HFFc6 (cell line): ENCODE measurements around the gene IRX2. TPM values are rescaled to one million over a fixed set of nuclear protein-coding genes. Genes with fewer than 3 reads are reported as not detected.
A peak's percentile ranks its signal among the peaks of the same experiment; 100 is the strongest.

Source experiments
- DNase-seq: peaks from one replicate; pipeline ENCODE4 v3.0.0-alpha.2; 2018
- H3K27ac Mint-ChIP-seq: 2 replicates; pipeline ENCODE4 v1.8.0; 2020; ENCODE audit warnings: mild to moderate bottlenecking, mixed read lengths
- H3K27me3 Mint-ChIP-seq: 2 replicates; pipeline ENCODE4 v1.8.0; 2021; ENCODE audit warnings: mild to moderate bottlenecking, moderate library complexity, mixed read lengths; ENCODE audit not compliant: insufficient read depth
- H3K36me3 Mint-ChIP-seq: 2 replicates; pipeline ENCODE4 v1.8.0; 2021; ENCODE audit warnings: low read depth, mixed read lengths
- H3K4me1 Mint-ChIP-seq: 2 replicates; pipeline ENCODE4 v1.8.0; 2020; ENCODE audit warnings: low read depth, mixed read lengths
- H3K4me3 Mint-ChIP-seq: 2 replicates; pipeline ENCODE4 v1.8.0; 2020; ENCODE audit warnings: mild to moderate bottlenecking, moderate library complexity, mixed read lengths
- H3K9me3 Mint-ChIP-seq: 2 replicates; pipeline ENCODE4 v1.8.0; 2020; ENCODE audit warnings: mild to moderate bottlenecking, mixed read lengths
- CTCF ChIP-seq: fragments of 200-600 bp; sonication (generic); IDR thresholded peaks from 2 replicates; pipeline ENCODE4 v1.5.0; 2021; ENCODE audit warnings: antibody characterized with exemption, mild to moderate bottlenecking
- long read RNA-seq: library from polyadenylated mRNA; unstranded; transcript quantifications from one replicate; pipeline ENCODE4 v2.0.0, GENCODE V29; 2019
- total RNA-seq, 6 experiments: library from RNA; stranded (reverse); fragmentation: NEBNext Ultra II Directional; extraction: Animal tissue kit (Norgen Biotek cat#: 25700); gene quantifications; 2 replicates in 1 of 6; 3 replicates in 5 of 6; pipeline ENCODE4 v1.2.3, GENCODE V29; 2021

Gene IRX2
- total RNA-seq, result 1 to 10 TPM; 2.8 to 5.5 (median 3.5) TPM
- long read RNA-seq, partial matches to known transcripts, result 1 of 3 reads
- long read RNA-seq, other reads (novel, unspliced or antisense), result 2 of 3 reads

GRCh38 chr5:2751592-2752021 is at the start of gene IRX2:
Gene IRX2 (minus strand): TSS chr5:2751677. CDS start chr5:2751413, 264 bp downstream.
- TF ChIP-seq CTCF, result no peak
- peak; percentile 92 for DNase-seq
- Mint-ChIP-seq H3K36me3 (peaks cover 13% of the 10 kb centered on the region; the same call in 1 of the 2 replicates), H3K9me3 (no peaks in the 10 kb centered on the region; the same call in 1 of the 2 replicates), H3K4me1 (peaks cover 24% of the 10 kb centered on the region), H3K4me3 (peak within 1 kb of the TSS; percentile 84), H3K27ac (peak within 1 kb of the TSS; percentile 75), H3K27me3 (peaks cover 2% of the 10 kb centered on the region)

- H3K27ac Mint-ChIP-seq, result no peak overlapping the region
- no peaks in the 10 kb centered on the region; the same call in 1 of the 2 replicates for H3K27me3 Mint-ChIP-seq
- no peak for TF ChIP-seq CTCF
- H3K4me1 Mint-ChIP-seq, result no peaks in the 10 kb centered on the region
- H3K4me3 Mint-ChIP-seq, result no peak overlapping the region
- H3K9me3 Mint-ChIP-seq, result peaks cover 4% of the 10 kb centered on the region; the same call in 1 of the 2 replicates
- no peak for DNase-seq
- H3K36me3 Mint-ChIP-seq, result no peaks in the 10 kb centered on the region
Observed at GRCh38 chr5:2800035-2800434, 48.6 kb upstream of the IRX2 start.

- H3K27ac Mint-ChIP-seq, result no peak overlapping the region
- no peaks in the 10 kb centered on the region; the same call in 1 of the 2 replicates for H3K27me3 Mint-ChIP-seq
- no peaks in the 10 kb centered on the region for H3K4me1 Mint-ChIP-seq
- peaks cover 8% of the 10 kb centered on the region; the same call in 1 of the 2 replicates for H3K9me3 Mint-ChIP-seq
- no peak for DNase-seq
- no peaks in the 10 kb centered on the region for H3K36me3 Mint-ChIP-seq
- H3K4me3 Mint-ChIP-seq, result no peak overlapping the region
- no peak for TF ChIP-seq CTCF
Observed at GRCh38 chr5:2797981-2798380, 46.5 kb upstream of the IRX2 start.

- TF ChIP-seq CTCF, result no peak
- no peak for DNase-seq
- peaks cover 8% of the 10 kb centered on the region; the same call in 1 of the 2 replicates for H3K9me3 Mint-ChIP-seq
- no peaks in the 10 kb centered on the region for H3K4me1 Mint-ChIP-seq
- H3K36me3 Mint-ChIP-seq, result no peaks in the 10 kb centered on the region
- H3K4me3 Mint-ChIP-seq, result no peak overlapping the region
- no peak overlapping the region for H3K27ac Mint-ChIP-seq
- H3K27me3 Mint-ChIP-seq, result no peaks in the 10 kb centered on the region; the same call in none of the 2 replicates
Observed at GRCh38 chr5:2797160-2797559, 45.7 kb upstream of the IRX2 start.

- Mint-ChIP-seq H3K27ac (no peak overlapping the region), H3K4me3 (no peak overlapping the region)
- DNase-seq, result no peak
Observed at GRCh38 chr5:2783223-2783622, 31.7 kb upstream of the IRX2 start.

More at GRCh38 chr5:2783223-2783622, 31.7 kb upstream of the IRX2 start:
- peak; percentile 27; the same call in 1 of the 2 replicates for TF ChIP-seq CTCF
- no peaks in the 10 kb centered on the region for H3K4me1 Mint-ChIP-seq
- peaks cover 11% of the 10 kb centered on the region for H3K9me3 Mint-ChIP-seq
- H3K36me3 Mint-ChIP-seq, result no peaks in the 10 kb centered on the region
- peaks cover 5% of the 10 kb centered on the region for H3K27me3 Mint-ChIP-seq
